Testis (tissue), 3 donors: ENCODE results near the gene BAIAP3. TPM values are rescaled to one million over a fixed set of nuclear protein-coding genes. Genes with fewer than 3 reads are reported as not detected.
A peak's percentile ranks its signal among the peaks of the same experiment; 100 is the strongest.

Source experiments
- DNase-seq: peaks from one replicate; pipeline ENCODE4 v3.0.0-alpha.2; 2019
- H3K27ac ChIP-seq, 2 donors: fragments of 200-600 bp; sonication (generic); one replicate each; pipeline ENCODE4 v1.5.1; 2019
- H3K27me3 ChIP-seq: fragments of 200-600 bp; sonication (generic); one replicate; pipeline ENCODE4 v1.5.1; 2019
- H3K36me3 ChIP-seq: fragments of 200-600 bp; sonication (generic); one replicate; pipeline ENCODE4 v1.5.1; 2017; ENCODE audit warnings: low read depth; ENCODE audit errors: missing control alignments
- H3K4me1 ChIP-seq: fragments of 200-600 bp; sonication (generic); one replicate; pipeline ENCODE4 v1.5.1; 2019
- H3K4me3 ChIP-seq, 2 donors: fragments of 200-600 bp; sonication (generic); one replicate each; pipeline ENCODE4 v1.5.1; 2017 to 2019
- H3K9me3 ChIP-seq: fragments of 200-600 bp; sonication (generic); one replicate; pipeline ENCODE4 v1.5.1; 2017
- CTCF ChIP-seq, 3 experiments: fragments of 450-650 bp in 2 of 3; fragments of 200-600 bp in 1 of 3; sonication (generic) in 1 of 3; IDR thresholded peaks; one replicate each; pipeline ENCODE4 v1.5.1; 2016 to 2019; ENCODE audit warnings: antibody characterized with exemption in 3 of 3, mild to moderate bottlenecking in 2 of 3, moderate library complexity in 1 of 3
- POLR2A ChIP-seq: fragments of 450-650 bp; IDR thresholded peaks from one replicate; pipeline ENCODE4 v1.6.1; 2017; ENCODE audit warnings: antibody characterized with exemption, mild to moderate bottlenecking, moderate library complexity
- WGBS, 2 donors: methylation state at CpG; one replicate each; pipeline ENCODE4 v1.1.5; 2018; 5-methylcytosine and 5-hydroxymethylcytosine counted together
- intact Hi-C: fragments of 100-400 bp; cut with DNase I; formaldehyde crosslinking; loops from one replicate; pipeline ENCODE4 v1.15.1; 2023; ENCODE audit warnings: low total_unique reads
- polyA plus RNA-seq: library from polyadenylated mRNA; stranded (reverse); fragments of 350-450 nt; fragmentation: Illumina TruSeq; extraction: RNeasy Lipid Tissue Mini Kit (QIAGEN cat#74804); gene quantifications from one replicate; pipeline ENCODE4 v1.2.3, GENCODE V29; 2014; ENCODE audit warnings: low read depth, low replicate concordance; ENCODE audit not compliant: insufficient read depth
- total RNA-seq, 2 donors: library from RNA; depleted of rRNA; stranded (reverse); fragments of >200 nt; gene quantifications; one replicate each; pipeline ENCODE4 v1.2.3, GENCODE V29; 2016

BAIAP3 gene
- total and polyA plus RNA-seq, 3 donors from 2014 or later: 23.0 to 60.4 (median 29.8) TPM

GRCh38 chr16:1375741-1376410, 42.4 kb downstream of the BAIAP3 start:
- Histone ChIP-seq H3K4me1 (peaks cover 19% of the 10 kb centered on the region), H3K9me3 (no peaks in the 10 kb centered on the region), H3K4me3 (no peak overlapping the region), H3K36me3 (no peaks in the 10 kb centered on the region), H3K27me3 (no peaks in the 10 kb centered on the region), H3K27ac (no peak overlapping the region)
- DNase-seq: no peak
- no peak for TF ChIP-seq POLR2A
- no peak for TF ChIP-seq CTCF (IDR thresholded peaks at IDR 0.05)
- intact Hi-C loops: no loop called here
- 74 to 88% methylated on average over 19 of the region's 19 CpGs for WGBS, 2 donors

GRCh38 chr16:1377406-1378010, 44.1 kb downstream of the BAIAP3 start:
- DNase-seq: no peak
- Histone ChIP-seq H3K4me1 (peaks cover 19% of the 10 kb centered on the region), H3K9me3 (no peaks in the 10 kb centered on the region), H3K36me3 (no peaks in the 10 kb centered on the region), H3K27ac (no peak overlapping the region), H3K27me3 (no peaks in the 10 kb centered on the region), H3K4me3 (no peak overlapping the region)
- TF ChIP-seq POLR2A (no peak), CTCF (IDR thresholded peaks at IDR 0.05) (no peak)
- 87 to 91% methylated on average over 6 to 10 of the region's 10 CpGs for WGBS, 2 donors
- intact Hi-C loops: no loop called here

- DNase-seq: no peak
- Histone ChIP-seq H3K4me3 (no peak overlapping the region), H3K9me3 (no peaks in the 10 kb centered on the region), H3K36me3 (no peaks in the 10 kb centered on the region), H3K27ac (peak overlapping the region in 1 of 2 donors; percentile 78), H3K27me3 (no peaks in the 10 kb centered on the region), H3K4me1 (peaks cover 19% of the 10 kb centered on the region)
- TF ChIP-seq POLR2A: no peak
- intact Hi-C loops: no loop called here
- WGBS, 2 donors: 89 to 94% methylated on average over 3 to 25 of the region's 25 CpGs
Measured at GRCh38 chr16:1378087-1378803, 44.8 kb downstream of the BAIAP3 start.

GRCh38 chr16:1378804-1379303, 45.4 kb downstream of the BAIAP3 start:
- WGBS, 2 donors: 4% methylated on average over 31 of the region's 31 CpGs; no CpG with 5 or more reads in 1 of the 2 donors
- Histone ChIP-seq H3K27me3 (no peaks in the 10 kb centered on the region), H3K9me3 (no peaks in the 10 kb centered on the region), H3K36me3 (no peaks in the 10 kb centered on the region), H3K27ac (peak overlapping the region; percentile 26 to 78), H3K4me1 (peaks cover 19% of the 10 kb centered on the region), H3K4me3 (peak overlapping the region; percentile 49 to 62)
- intact Hi-C loops: no loop called here
- DNase-seq: peak; percentile 84
- TF ChIP-seq CTCF (IDR thresholded peaks at IDR 0.05): no peak
- TF ChIP-seq POLR2A: no peak
